Upper lobe of right lung (tissue), 1 donor: ENCODE measurements around the gene CHD6. TPM values are rescaled to one million over a fixed set of nuclear protein-coding genes. Genes with fewer than 3 reads are reported as not detected.

Source experiments
- ATAC-seq: fragments of 200-7000 bp; cut with Tn5 transposase; one replicate; pipeline ENCODE4 v1.9.1; 2020; ENCODE audit warnings: mild to moderate bottlenecking, moderate library complexity
- DNase-seq: peaks from one replicate; pipeline ENCODE4 v3.0.0-alpha.2; 2020
- H3K27ac ChIP-seq: fragments of 200-600 bp; one replicate; pipeline ENCODE4 v1.8.0; 2022
- H3K27me3 ChIP-seq: fragments of 200-600 bp; one replicate; pipeline ENCODE4 v1.8.0; 2022; ENCODE audit warnings: mild to moderate bottlenecking
- H3K36me3 ChIP-seq: fragments of 200-600 bp; one replicate; pipeline ENCODE4 v1.8.0; 2022
- H3K4me1 ChIP-seq: fragments of 200-600 bp; one replicate; pipeline ENCODE4 v1.8.0; 2022
- H3K4me3 ChIP-seq: fragments of 200-600 bp; one replicate; pipeline ENCODE4 v1.8.0; 2022; ENCODE audit warnings: mild to moderate bottlenecking
- H3K9me3 ChIP-seq: fragments of 200-600 bp; one replicate; pipeline ENCODE4 v1.8.0; 2022
- CTCF ChIP-seq: fragments of 200-600 bp; IDR thresholded peaks from one replicate; pipeline ENCODE4 v1.8.0; 2022; ENCODE audit warnings: antibody characterized with exemption
- intact Hi-C: fragments of 100-400 bp; cut with DNase I; formaldehyde crosslinking; loops from one replicate; pipeline ENCODE4 v1.11.0; 2022
- total RNA-seq: library from RNA; stranded (reverse); fragmentation: NEBNext Ultra II Directional; extraction: Animal tissue kit (Norgen Biotek cat#: 25700); gene quantifications from one replicate; pipeline ENCODE4 v1.2.1, GENCODE V29; 2021
- donor health status: DM: no; HTN: yes; CAD: no; lungs with severe emphysema.

CHD6 gene
- total RNA-seq, 1 donor from 2014 or later: 42.3 TPM

GRCh38 chr20:41424546-41424945 is 193.6 kb downstream of the CHD6 start:
- no peak overlapping the region for H3K27ac ChIP-seq
- peaks cover 5% of the 10 kb centered on the region for H3K4me1 ChIP-seq
- TF ChIP-seq CTCF: no peak
- ATAC-seq (no peak), DNase-seq (no peak)
- intact Hi-C loops: no loop called here
- H3K36me3 ChIP-seq: peaks cover 81% of the 10 kb centered on the region
- H3K27me3 ChIP-seq: no peaks in the 10 kb centered on the region
- H3K9me3 ChIP-seq: no peaks in the 10 kb centered on the region
- H3K4me3 ChIP-seq: no peak overlapping the region

- H3K36me3 ChIP-seq: peaks cover 79% of the 10 kb centered on the region
- H3K4me3 ChIP-seq: no peak overlapping the region
- H3K4me1 ChIP-seq: peaks cover 5% of the 10 kb centered on the region
- H3K9me3 ChIP-seq: no peaks in the 10 kb centered on the region
- no peak overlapping the region for H3K27ac ChIP-seq
- intact Hi-C loops: no loop called here
- ATAC-seq (no peak), DNase-seq (no peak)
- no peaks in the 10 kb centered on the region for H3K27me3 ChIP-seq
- no peak for TF ChIP-seq CTCF
Measured at GRCh38 chr20:41424011-41424410, 194.2 kb downstream of the CHD6 start.

GRCh38 chr20:41422953-41423352 is 195.2 kb downstream of the CHD6 start:
- intact Hi-C loops: no loop called here
- H3K4me1 ChIP-seq: peaks cover 5% of the 10 kb centered on the region
- ATAC-seq: no peak
- H3K9me3 ChIP-seq: no peaks in the 10 kb centered on the region
- H3K27me3 ChIP-seq: no peaks in the 10 kb centered on the region
- no peak overlapping the region for H3K4me3 ChIP-seq
- no peak overlapping the region for H3K27ac ChIP-seq
- no peak for TF ChIP-seq CTCF
- no peak for DNase-seq
- H3K36me3 ChIP-seq: peaks cover 83% of the 10 kb centered on the region

- TF ChIP-seq CTCF: no peak
- Histone ChIP-seq H3K27me3 (no peaks in the 10 kb centered on the region), H3K27ac (no peak overlapping the region), H3K4me1 (no peaks in the 10 kb centered on the region), H3K9me3 (no peaks in the 10 kb centered on the region), H3K4me3 (no peak overlapping the region), H3K36me3 (peaks cover 92% of the 10 kb centered on the region)
- intact Hi-C loops: no loop called here
- ATAC-seq (no peak), DNase-seq (no peak)
Measured at GRCh38 chr20:41418739-41419293, 199.4 kb downstream of the CHD6 start.

GRCh38 chr20:41418031-41418430 is 200.1 kb downstream of the CHD6 start:
- no peak for ATAC-seq
- no peak overlapping the region for H3K4me3 ChIP-seq
- intact Hi-C loops: no loop called here

More at GRCh38 chr20:41418031-41418430, 200.1 kb downstream of the CHD6 start:
- Histone ChIP-seq H3K27me3 (no peaks in the 10 kb centered on the region), H3K9me3 (no peaks in the 10 kb centered on the region), H3K27ac (no peak overlapping the region), H3K36me3 (peaks cover 91% of the 10 kb centered on the region), H3K4me1 (no peaks in the 10 kb centered on the region)
- no peak for DNase-seq
- no peak for TF ChIP-seq CTCF
